Thoracic aorta (tissue), 2 donors: ENCODE data around the gene FNDC3B. TPM values are rescaled to one million over a fixed set of nuclear protein-coding genes. Genes with fewer than 3 reads are reported as not detected.
A peak's percentile ranks its signal among the peaks of the same experiment; 100 is the strongest.

Experiments
- ATAC-seq: fragments of 150-250 bp; one replicate; pipeline ENCODE4 v1.8.0; 2017; ENCODE audit warnings: low read depth; ENCODE audit not compliant: insufficient number of reproducible peaks, low FRiP score
- DNase-seq: peaks from one replicate; pipeline ENCODE4 v3.0.0-alpha.2; 2020; ENCODE audit warnings: low spot score
- H3K27ac ChIP-seq, 2 donors: fragments of 200-600 bp; sonication (generic); 1 replicate in 1 of 2; 2 replicates in 1 of 2; pipeline ENCODE4 v1.5.1; 2016; ENCODE audit warnings: mild to moderate bottlenecking in 2 of 2, moderate library complexity in 2 of 2
- H3K27me3 ChIP-seq: fragments of 200-600 bp; sonication (generic); replicated peaks from 2 replicates; pipeline ENCODE4 v1.6.0; 2016; ENCODE audit warnings: mild to moderate bottlenecking; ENCODE audit not compliant: insufficient read depth
- H3K36me3 ChIP-seq: fragments of 200-600 bp; sonication (generic); one replicate; pipeline ENCODE4 v1.5.1; 2016
- H3K4me1 ChIP-seq, 2 donors: fragments of 200-600 bp; sonication (generic); 1 replicate in 1 of 2; 2 replicates in 1 of 2; pipeline versions ENCODE4 v1.5.1 to v1.6.0; 2016; ENCODE audit warnings: low read depth in 2 of 2, mild to moderate bottlenecking in 1 of 2; ENCODE audit not compliant: control insufficient read depth in 1 of 2
- H3K4me3 ChIP-seq: fragments of 200-600 bp; sonication (generic); 2 replicates; pipeline ENCODE4 v1.5.1; 2016; ENCODE audit warnings: mild to moderate bottlenecking
- H3K9me3 ChIP-seq: fragments of 200-600 bp; sonication (generic); 2 replicates; pipeline ENCODE4 v1.5.1; 2016
- CTCF ChIP-seq: fragments of 200-600 bp; sonication (generic); IDR thresholded peaks from one replicate; pipeline ENCODE4 v1.5.1; 2019; ENCODE audit warnings: antibody characterized with exemption
- total RNA-seq, 2 donors: library from RNA; depleted of rRNA; stranded (reverse); fragments of >200 nt; gene quantifications; one replicate each; pipeline versions ENCODE4 v1.1.0 to v1.2.3, GENCODE V29; 2016

FNDC3B gene
- total RNA-seq, 2 donors from 2014 or later = 113 to 163 TPM

- ATAC-seq (no peak), DNase-seq (no peak)
- no peaks in the 10 kb centered on the region for H3K27me3 ChIP-seq
- H3K27ac ChIP-seq = no peak overlapping the region
- H3K36me3 ChIP-seq = no peaks in the 10 kb centered on the region
- H3K4me3 ChIP-seq = no peak overlapping the region
- H3K9me3 ChIP-seq = no peaks in the 10 kb centered on the region
- TF ChIP-seq CTCF = no peak
- peaks cover 5 to 52% of the 10 kb centered on the region in 2 donors for H3K4me1 ChIP-seq
These were observed 263.8 kb downstream of the FNDC3B start for GRCh38 chr3:172303181-172303580.

- peaks cover 10 to 61% of the 10 kb centered on the region in 2 donors for H3K4me1 ChIP-seq
- ATAC-seq = no peak
These were observed 264.7 kb downstream of the FNDC3B start for GRCh38 chr3:172303941-172304558.

GRCh38 chr3:172305552-172305951 lies 266.2 kb downstream of the FNDC3B start:
- Histone ChIP-seq H3K9me3 (no peaks in the 10 kb centered on the region), H3K4me1 (peaks cover 10 to 62% of the 10 kb centered on the region in 2 donors), H3K27ac (no peak overlapping the region), H3K27me3 (no peaks in the 10 kb centered on the region), H3K4me3 (no peak overlapping the region), H3K36me3 (peaks cover 11% of the 10 kb centered on the region)
- ATAC-seq (no peak), DNase-seq (no peak)
- TF ChIP-seq CTCF = no peak

More at GRCh38 chr3:172303941-172304558, 264.7 kb downstream of the FNDC3B start:
- Histone ChIP-seq H3K9me3 (no peaks in the 10 kb centered on the region), H3K4me3 (no peak overlapping the region), H3K27ac (no peak overlapping the region), H3K27me3 (no peaks in the 10 kb centered on the region), H3K36me3 (peaks cover 2% of the 10 kb centered on the region)
- TF ChIP-seq CTCF = peak; percentile 14
- DNase-seq = no peak

GRCh38 chr3:172305974-172306373 lies 266.6 kb downstream of the FNDC3B start:
- TF ChIP-seq CTCF = no peak
- Histone ChIP-seq H3K36me3 (peaks cover 15% of the 10 kb centered on the region), H3K27ac (no peak overlapping the region), H3K27me3 (no peaks in the 10 kb centered on the region), H3K4me1 (peaks cover 10 to 62% of the 10 kb centered on the region in 2 donors), H3K9me3 (no peaks in the 10 kb centered on the region), H3K4me3 (no peak overlapping the region)
- DNase-seq (no peak), ATAC-seq (no peak)

GRCh38 chr3:172307141-172307560 lies 267.8 kb downstream of the FNDC3B start:
- peaks cover 10 to 65% of the 10 kb centered on the region in 2 donors for H3K4me1 ChIP-seq
- no peaks in the 10 kb centered on the region for H3K27me3 ChIP-seq
- H3K9me3 ChIP-seq = no peaks in the 10 kb centered on the region
- H3K4me3 ChIP-seq = no peak overlapping the region
- TF ChIP-seq CTCF = no peak
- H3K36me3 ChIP-seq = peaks cover 20% of the 10 kb centered on the region
- no peak overlapping the region for H3K27ac ChIP-seq
- ATAC-seq (no peak), DNase-seq (no peak)
